ENCODE measurements around the gene TRIM47. TPM values are rescaled to one million over a fixed set of nuclear protein-coding genes. Genes with fewer than 3 reads are reported as not detected.

Gene TRIM47
- total and polyA plus RNA-seq, 2 experiments from 2014 or later: 7.2 to 9.9 TPM

GRCh38 chr17:75834279-75834920, 44.0 kb downstream of the TRIM47 start:
- H3K4me3 Mint-ChIP-seq: no peak overlapping the region; the same call in 2 of the 3 replicates
- no peak for TF ChIP-seq JUNB (IDR thresholded peaks at IDR 0.05; ENCODE audit: unreplicated experiment)
- no peak for TF ChIP-seq ZNF462 (CRISPR knock-in tag; IDR thresholded peaks at IDR 0.05)
- TF ChIP-seq POLR2AphosphoS5 (IDR thresholded peaks at IDR 0.05; ENCODE audit: low read depth): no peak
- no peak for TF ChIP-seq EZH2 (IDR thresholded peaks at IDR 0.05; ENCODE audit: low read depth, unreplicated experiment)
- no peak for TF ChIP-seq ETS1 (IDR thresholded peaks at IDR 0.05)
- no peak for TF ChIP-seq REST (IDR thresholded peaks at IDR 0.05; ENCODE audit: unreplicated experiment)
- TF ChIP-seq EZH2phosphoT487 (IDR thresholded peaks at IDR 0.05; ENCODE audit: unreplicated experiment): no peak
- TF ChIP-seq ZNF331 (CRISPR knock-in tag; IDR thresholded peaks at IDR 0.05; ENCODE audit: low read depth): no peak
- TF ChIP-seq CTCF (conservative IDR thresholded peaks at IDR 0.05; ENCODE audit: low read depth in 2 of 2): no peak
- no peak for TF ChIP-seq CREB1 (CRISPR knock-in tag; IDR thresholded peaks at IDR 0.05; ENCODE audit: low read depth)
- TF ChIP-seq ZNF114 (CRISPR knock-in tag; IDR thresholded peaks at IDR 0.05): no peak
- no peak for TF ChIP-seq NANOG (IDR thresholded peaks at IDR 0.05; ENCODE audit: borderline replicate concordance)
- no peak for TF ChIP-seq STAT1 (IDR thresholded peaks at IDR 0.05; ENCODE audit: unreplicated experiment)

More at GRCh38 chr17:75834279-75834920, 44.0 kb downstream of the TRIM47 start:
- peaks cover 37% of the 10 kb centered on the region for H3K4me1 Mint-ChIP-seq
- Histone ChIP-seq H3K9me2 (ENCODE audit: insufficient read depth) (no peaks in the 10 kb centered on the region), H2AFZ (no peak overlapping the region), H4K20me1 (replicated peaks; ENCODE audit: insufficient read depth) (no peaks in the 10 kb centered on the region), H3K4me2 (no peak overlapping the region), H3K36me3 (ENCODE audit: insufficient read depth) (no peaks in the 10 kb centered on the region), H3K79me2 (replicated peaks; ENCODE audit: insufficient read depth) (no peaks in the 10 kb centered on the region), H3K27me3 (ENCODE audit: insufficient read depth) (no peaks in the 10 kb centered on the region), H3K4me1 (ENCODE audit: insufficient read depth) (peaks cover 31% of the 10 kb centered on the region), H3K27ac (ENCODE audit: low read depth) (no peak overlapping the region), H3F3A (replicated peaks; ENCODE audit: low read depth) (peaks cover 23% of the 10 kb centered on the region), H3K4me3 (no peak overlapping the region)
- no peak for DNase-seq (ENCODE audit: low spot score)
- peaks cover 3% of the 10 kb centered on the region; the same call in 1 of the 3 replicates for H3K36me3 Mint-ChIP-seq (ENCODE audit: low read depth)
- H3K9me3 Mint-ChIP-seq: peaks cover 3% of the 10 kb centered on the region; the same call in 1 of the 3 replicates
- ATAC-seq: no peak
- peaks cover 10% of the 10 kb centered on the region for H3K27me3 Mint-ChIP-seq (ENCODE audit: insufficient read depth, low read depth, poor library complexity)
- H3K27ac Mint-ChIP-seq: no peak overlapping the region

All from GM23338 (cell line).